HG03135 (cell line): ENCODE results near the gene MYO1H.
"Not testable (repeated sequence)": the region's sequence is repeated elsewhere in the genome, so short reads cannot be mapped to it uniquely, and the experiment has no call there.

ENCODE experiments used
- ATAC-seq: cut with Tn5 transposase; IDR thresholded peaks from one replicate; pipeline ENCODE4 v1.9.1; 2021; ENCODE audit warnings: mild to moderate bottlenecking, moderate library complexity; ENCODE audit not compliant: unreplicated experiment

MYO1H gene

GRCh38 chr12:109347589-109347988 lies at the start of gene MYO1H:
MYO1H (plus strand) TSS chr12:109347900; CDS start chr12:109347961, 61 bp downstream.
- ATAC-seq, result no peak

GRCh38 chr12:109299849-109300248 lies 47.9 kb upstream of the MYO1H start:
- no peak for ATAC-seq

- no peak for ATAC-seq
Observed at GRCh38 chr12:109301643-109302168, 46.0 kb upstream of the MYO1H start.

GRCh38 chr12:109302358-109302757 lies 45.3 kb upstream of the MYO1H start:
- no peak for ATAC-seq

GRCh38 chr12:109302770-109303169 lies 44.9 kb upstream of the MYO1H start:
- ATAC-seq, result no peak

GRCh38 chr12:109304485-109304884 lies 43.2 kb upstream of the MYO1H start:
- ATAC-seq, result no peak

- no peak for ATAC-seq
Observed at GRCh38 chr12:109305547-109305946, 42.2 kb upstream of the MYO1H start.

- ATAC-seq, result no peak
Observed at GRCh38 chr12:109307051-109307450, 40.6 kb upstream of the MYO1H start.

GRCh38 chr12:109308534-109309380 lies 38.9 kb upstream of the MYO1H start, which contains the start of gene FOXN4:
FOXN4 (minus strand) TSS chr12:109309284; CDS start chr12:109308321, 963 bp downstream.
- ATAC-seq, result no peak

GRCh38 chr12:109309381-109310246 lies 38.1 kb upstream of the MYO1H start:
- ATAC-seq, result no peak

- no peak for ATAC-seq
Observed at GRCh38 chr12:109310247-109311125, 37.2 kb upstream of the MYO1H start.

- not testable (repeated sequence) for ATAC-seq
Observed at GRCh38 chr12:109321294-109321693, 26.4 kb upstream of the MYO1H start.

GRCh38 chr12:109329003-109329402 lies 18.7 kb upstream of the MYO1H start:
- ATAC-seq, result no peak

- ATAC-seq, result no peak
Observed at GRCh38 chr12:109329686-109330085, 18.0 kb upstream of the MYO1H start.

- ATAC-seq, result no peak
Observed at GRCh38 chr12:109330282-109331230, 17.1 kb upstream of the MYO1H start.

GRCh38 chr12:109331301-109331952 lies 16.3 kb upstream of the MYO1H start:
- no peak for ATAC-seq

- ATAC-seq, result no peak
Observed at GRCh38 chr12:109334887-109335286, 12.8 kb upstream of the MYO1H start.

- no peak for ATAC-seq
Observed at GRCh38 chr12:109336593-109336992, 11.1 kb upstream of the MYO1H start.

- no peak for ATAC-seq
Observed at GRCh38 chr12:109343677-109344076, 4.0 kb upstream of the MYO1H start.
